Endothelial cell of umbilical vein (primary cell): ENCODE data around the gene PAM16. TPM values are rescaled to one million over a fixed set of nuclear protein-coding genes. Genes with fewer than 3 reads are reported as not detected.

Experiments used
- BruUV-seq: library from RNA; stranded (reverse); fragments of 400-500 nt; replicated peaks from 2 replicates; lab custom pipeline; 2021; lab: Mats Ljungman, UMichigan
- CTCF ChIA-PET: fragments of 300-600, 350-600 bp; sonication (Branson Sonifier 250); formaldehyde crosslinking; loops from one replicate; lab custom pipeline; 2021; ENCODE audit warnings: antibody characterized with exemption, inconsistent platforms; lab: Charles Lee
- POLR2A ChIA-PET: fragments of 300-600, 350-600 bp; sonication (Branson Sonifier 250); formaldehyde crosslinking; loops from one replicate; lab custom pipeline; 2021; ENCODE audit warnings: antibody characterized with exemption, inconsistent platforms; lab: Charles Lee
- DNase-seq: peaks from one replicate; pipeline ENCODE4 v3.0.0-alpha.2; 2011; ENCODE audit warnings: low read depth, low spot score
- FAIRE-seq: peaks from 2 replicates; lab custom pipeline; 2011; peaks lifted over from hg19 to GRCh38; lab: Jason Lieb, UNC
- H2AFZ ChIP-seq: 2 replicates; pipeline ENCODE4 v1.6.0; 2012; ENCODE audit warnings: low read depth, low read length, control low read depth, inconsistent platforms
- H3K27ac ChIP-seq: 2 replicates; pipeline ENCODE4 v1.5.1; 2011; ENCODE audit warnings: low read depth, mild to moderate bottlenecking, control low read depth, low read length, moderate library complexity; ENCODE audit not compliant: insufficient read depth
- H3K27me3 ChIP-seq, 2 experiments: 2 replicates each; pipeline versions ENCODE4 v1.6.0 to v1.6.1; 2011; ENCODE audit warnings: low read length in 2 of 2, mixed read lengths in 1 of 2; ENCODE audit not compliant: control insufficient read depth in 2 of 2, insufficient read depth in 2 of 2
- H3K36me3 ChIP-seq, 2 experiments: 2 replicates in 1 of 2; 3 replicates in 1 of 2; pipeline ENCODE4 v1.5.1; 2011; ENCODE audit warnings: low read length in 2 of 2, mild to moderate bottlenecking in 1 of 2, moderate library complexity in 1 of 2; ENCODE audit not compliant: control insufficient read depth in 2 of 2, insufficient read depth in 2 of 2; ENCODE audit errors: extremely low read depth in 1 of 2
- H3K4me1 ChIP-seq: 3 replicates; pipeline ENCODE4 v1.5.1; 2011; ENCODE audit warnings: mild to moderate bottlenecking, low read length; ENCODE audit not compliant: control insufficient read depth, insufficient read depth; ENCODE audit errors: extremely low read depth
- H3K4me2 ChIP-seq: 2 replicates; pipeline ENCODE4 v1.6.1; 2011; ENCODE audit warnings: low read length, control low read depth, mixed read lengths; ENCODE audit not compliant: insufficient read depth
- H3K4me3 ChIP-seq, 3 experiments: fragments of 200-600 bp in 1 of 3; sonication (generic), shearing (Covaris generic) in 1 of 3; replicated peaks in 1 of 3; 2 replicates each; pipeline ENCODE4 v1.5.1; 2011 to 2016; ENCODE audit warnings: control low read depth in 3 of 3, low read length in 3 of 3, mild to moderate bottlenecking in 2 of 3, inconsistent platforms in 1 of 3, low read depth in 1 of 3, moderate library complexity in 1 of 3; ENCODE audit not compliant: insufficient read depth in 1 of 3
- H3K79me2 ChIP-seq: 2 replicates; pipeline ENCODE4 v1.6.0; 2012; ENCODE audit warnings: low read length, inconsistent platforms; ENCODE audit not compliant: control insufficient read depth, insufficient read depth
- H3K9ac ChIP-seq: replicated peaks from 2 replicates; pipeline ENCODE3; 2011; ENCODE audit warnings: low read length, control low read depth; ENCODE audit not compliant: insufficient read depth; ENCODE audit errors: extremely low read depth
- H3K9me1 ChIP-seq: replicated peaks from 3 replicates; pipeline ENCODE4 v1.6.0; 2011; ENCODE audit warnings: mild to moderate bottlenecking, low read length; ENCODE audit not compliant: control insufficient read depth, insufficient read depth; ENCODE audit errors: extremely low read depth
- H3K9me3 ChIP-seq: replicated peaks from 2 replicates; pipeline ENCODE4 v1.5.1; 2012; ENCODE audit warnings: low read length, inconsistent platforms; ENCODE audit not compliant: control insufficient read depth, insufficient read depth
- H4K20me1 ChIP-seq: replicated peaks from 2 replicates; pipeline ENCODE3; 2011; ENCODE audit warnings: mild to moderate bottlenecking, low read length; ENCODE audit not compliant: control insufficient read depth, insufficient read depth; ENCODE audit errors: extremely low read depth
- EZH2 ChIP-seq: IDR thresholded peaks from 2 replicates; pipeline ENCODE4 v1.6.1; 2012; ENCODE audit warnings: borderline replicate concordance, low read depth, mild to moderate bottlenecking, moderate library complexity, low read length, inconsistent platforms; ENCODE audit not compliant: severe bottlenecking
- FOS ChIP-seq: IDR thresholded peaks from 2 replicates; pipeline ENCODE4 v1.6.1; 2011; ENCODE audit warnings: mild to moderate bottlenecking, low read length, moderate library complexity, borderline replicate concordance; ENCODE audit not compliant: insufficient read depth
- GATA2 ChIP-seq: IDR thresholded peaks from 2 replicates; pipeline ENCODE4 v1.7.0; 2011; ENCODE audit warnings: low read depth, mild to moderate bottlenecking, moderate library complexity, mixed read lengths, low read length; ENCODE audit not compliant: insufficient read length, insufficient read depth
- JUN ChIP-seq: IDR thresholded peaks from 2 replicates; pipeline ENCODE4 v1.6.1; 2011; ENCODE audit warnings: borderline replicate concordance, low read depth; ENCODE audit not compliant: insufficient read length, insufficient read depth
- MYC ChIP-seq: IDR thresholded peaks from one replicate; pipeline ENCODE4 v1.6.1; 2011; ENCODE audit warnings: mild to moderate bottlenecking, low read depth, low read length
- POLR2A ChIP-seq: IDR thresholded peaks from 2 replicates; pipeline ENCODE4 v1.6.1; 2012; ENCODE audit warnings: low read depth, mild to moderate bottlenecking, control low read depth, low read length
- POLR2AphosphoS5 ChIP-seq: IDR thresholded peaks from 2 replicates; pipeline ENCODE4 v1.6.1; 2012; ENCODE audit warnings: low read depth, mild to moderate bottlenecking, control low read depth, low read length, moderate library complexity; ENCODE audit not compliant: insufficient read depth
- dilution Hi-C: fragments of 300-500 bp; cut with MboI; formaldehyde crosslinking; loops from one replicate; pipeline ENCODE4 v1.15.0; 2019; ENCODE audit warnings: low sequenced_read_pairs; ENCODE audit not compliant: extremely low pct_ligation_motif_present
- intact Hi-C: fragments of 100-400 bp; cut with micrococcal nuclease; formaldehyde crosslinking; loops from one replicate; pipeline ENCODE4 v1.10.0; 2022
- polyA plus RNA-seq, 4 experiments: library from polyadenylated mRNA; depleted of rRNA in 3 of 4; stranded (reverse) in 3 of 4; unstranded in 1 of 4; fragments of >200 nt; gene quantifications; 2 replicates each; pipeline versions ENCODE4 v1.2.1 to v1.2.3, GENCODE V29; 2011 to 2012; ENCODE audit warnings: missing spikeins in 1 of 4
- total RNA-seq: library from RNA; stranded (reverse); gene quantifications from 2 replicates; pipeline ENCODE4 v1.2.3, GENCODE V29; 2021
- TF ChIP-seq, protein P1 (sequence below), 2 donors: IDR thresholded peaks; 1 replicate in 1 of 2; 2 replicates in 1 of 2; pipeline ENCODE4 v1.5.1; 2011; ENCODE audit warnings: low read length in 2 of 2, mild to moderate bottlenecking in 2 of 2, moderate library complexity in 2 of 2, control low read depth in 1 of 2, inconsistent platforms in 1 of 2, low read depth in 1 of 2; ENCODE audit not compliant: insufficient read depth in 1 of 2; ENCODE audit errors: extremely low read depth in 1 of 2
- TF ChIP-seq, protein P2 (sequence below): IDR thresholded peaks from 2 replicates; pipeline ENCODE4 v1.6.1; 2011; ENCODE audit not compliant: insufficient read depth, insufficient read length

Gene PAM16
- total and polyA plus RNA-seq, 2 donors (not counting 3 experiments of a cell fraction or from before 2014, with no cell fraction given) = 40.0 to 67.2 TPM

DNA sequence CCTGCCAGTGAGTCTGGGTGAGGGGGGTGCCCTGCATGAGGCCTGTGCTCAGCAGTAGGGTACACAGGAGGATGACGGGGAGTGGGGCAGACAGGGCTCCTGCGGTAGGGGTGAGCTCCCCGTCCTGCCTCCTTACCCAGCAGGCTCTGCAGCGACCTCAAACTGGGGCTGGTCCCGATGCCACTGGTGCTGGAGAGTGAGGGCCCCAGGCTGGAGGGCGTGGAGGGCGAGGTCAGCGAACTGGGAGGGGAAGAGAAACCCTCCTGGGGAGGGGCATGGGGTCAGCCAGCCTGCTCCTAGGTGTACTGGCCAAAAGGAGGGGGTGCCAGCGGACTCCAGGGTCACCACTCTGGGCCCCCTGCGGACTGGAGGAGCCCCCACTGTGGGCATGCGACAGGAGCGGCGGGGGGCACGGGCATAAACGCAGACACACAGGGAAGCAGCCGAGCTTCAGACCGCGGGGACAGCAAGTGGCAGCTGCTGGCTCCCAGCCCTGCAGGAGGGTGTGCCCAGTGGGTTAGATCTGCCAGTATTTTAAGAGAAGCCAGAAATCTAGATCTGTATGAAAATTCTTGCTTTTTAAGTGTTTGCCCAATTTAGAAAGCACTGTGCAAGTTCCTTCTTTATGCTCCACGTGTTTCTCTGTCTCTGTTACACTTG lies 11.5 kb upstream of the PAM16 start:
- no peaks in the 10 kb centered on the region for H4K20me1 ChIP-seq
- no peak overlapping the region for H3K27ac ChIP-seq
- FAIRE-seq (no peak), DNase-seq (no peak)
- H3K27me3 ChIP-seq = no peaks in the 10 kb centered on the region
- H3K9me1 ChIP-seq = no peaks in the 10 kb centered on the region
- ChIA-PET POLR2A (no interaction called here), CTCF (interaction anchor here (1.0 to 5.6 kb wide), 3 partner anchors 12 to 41 kb away, joined by 3 to 102 read pairs (median 3); no protein-coding TSS in a partner anchor)
- TF ChIP-seq POLR2A (no peak), POLR2AphosphoS5 (no peak), EZH2 (no peak), JUN (no peak), FOS (no peak), GATA2 (no peak), MYC (no peak)
- TF ChIP-seq, protein P1, sequence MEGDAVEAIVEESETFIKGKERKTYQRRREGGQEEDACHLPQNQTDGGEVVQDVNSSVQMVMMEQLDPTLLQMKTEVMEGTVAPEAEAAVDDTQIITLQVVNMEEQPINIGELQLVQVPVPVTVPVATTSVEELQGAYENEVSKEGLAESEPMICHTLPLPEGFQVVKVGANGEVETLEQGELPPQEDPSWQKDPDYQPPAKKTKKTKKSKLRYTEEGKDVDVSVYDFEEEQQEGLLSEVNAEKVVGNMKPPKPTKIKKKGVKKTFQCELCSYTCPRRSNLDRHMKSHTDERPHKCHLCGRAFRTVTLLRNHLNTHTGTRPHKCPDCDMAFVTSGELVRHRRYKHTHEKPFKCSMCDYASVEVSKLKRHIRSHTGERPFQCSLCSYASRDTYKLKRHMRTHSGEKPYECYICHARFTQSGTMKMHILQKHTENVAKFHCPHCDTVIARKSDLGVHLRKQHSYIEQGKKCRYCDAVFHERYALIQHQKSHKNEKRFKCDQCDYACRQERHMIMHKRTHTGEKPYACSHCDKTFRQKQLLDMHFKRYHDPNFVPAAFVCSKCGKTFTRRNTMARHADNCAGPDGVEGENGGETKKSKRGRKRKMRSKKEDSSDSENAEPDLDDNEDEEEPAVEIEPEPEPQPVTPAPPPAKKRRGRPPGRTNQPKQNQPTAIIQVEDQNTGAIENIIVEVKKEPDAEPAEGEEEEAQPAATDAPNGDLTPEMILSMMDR (IDR thresholded peaks at IDR 0.05; ENCODE audit: extremely low read depth in 1 of 2, insufficient read depth in 1 of 2, low read depth in 1 of 2, low read length in 2 of 2) = no peak
- TF ChIP-seq, protein P2, sequence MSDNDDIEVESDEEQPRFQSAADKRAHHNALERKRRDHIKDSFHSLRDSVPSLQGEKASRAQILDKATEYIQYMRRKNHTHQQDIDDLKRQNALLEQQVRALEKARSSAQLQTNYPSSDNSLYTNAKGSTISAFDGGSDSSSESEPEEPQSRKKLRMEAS = no peak
- no peak overlapping the region for H3K4me3 ChIP-seq
- no TSS peak for BruUV-seq
- no peaks in the 10 kb centered on the region for H3K9me3 ChIP-seq
- no peak overlapping the region for H3K4me2 ChIP-seq
- dilution Hi-C loops = no loop called here
- no peaks in the 10 kb centered on the region for H3K79me2 ChIP-seq
- H3K4me1 ChIP-seq = no peaks in the 10 kb centered on the region
- no peak overlapping the region for H3K9ac ChIP-seq
- intact Hi-C loops = no loop called here
- no peak overlapping the region for H2AFZ ChIP-seq
- peaks cover 0 to 26% of the 10 kb centered on the region in 2 experiments for H3K36me3 ChIP-seq
